C1 segment of cervical spinal cord (tissue), 14 donors: ENCODE results near the gene IL4I1.
"Not testable (repeated sequence)": the region's sequence is repeated elsewhere in the genome, so short reads cannot be mapped to it uniquely, and the experiment has no call there.

ENCODE experiments used
- DNase-seq, 14 donors: peaks; one replicate each; lab custom pipeline; 2025; lab: John Stamatoyannopoulos, UW

The IL4I1 gene

GRCh38 chr19:49896863-49897621 is at the start of gene IL4I1:
IL4I1 (minus strand) TSS chr19:49896887; CDS start chr19:49896160, 727 bp downstream.
- DNase-seq = peak in 4 of 14 donors; percentile 2 to 33 (median 26)

- no peak for DNase-seq
Observed at GRCh38 chr19:49946415-49946814, 49.7 kb upstream of the IL4I1 start.

GRCh38 chr19:49944567-49944966 is 47.9 kb upstream of the IL4I1 start:
- not testable (repeated sequence) for DNase-seq

- DNase-seq = no peak
Observed at GRCh38 chr19:49940482-49940791, 43.8 kb upstream of the IL4I1 start.

GRCh38 chr19:49939721-49940481 is 43.2 kb upstream of the IL4I1 start:
- no peak for DNase-seq

- no peak for DNase-seq
Observed at GRCh38 chr19:49938662-49939061, 42.0 kb upstream of the IL4I1 start.

- DNase-seq = peak; percentile 7 to 79 (median 35)
Observed at GRCh38 chr19:49937750-49938381, 41.2 kb upstream of the IL4I1 start.

- no peak for DNase-seq
Observed at GRCh38 chr19:49936549-49936948, 39.9 kb upstream of the IL4I1 start.

- no peak for DNase-seq
Observed at GRCh38 chr19:49933643-49934042, 37.0 kb upstream of the IL4I1 start.

GRCh38 chr19:49932731-49933131 is 36.0 kb upstream of the IL4I1 start:
- no peak for DNase-seq

GRCh38 chr19:49932041-49932451 is 35.4 kb upstream of the IL4I1 start:
- no peak for DNase-seq

- DNase-seq = no peak
Observed at GRCh38 chr19:49931293-49932040, 34.8 kb upstream of the IL4I1 start.

GRCh38 chr19:49930483-49931011 is 33.9 kb upstream of the IL4I1 start:
- DNase-seq = peak in 1 of 14 donors; percentile 22

GRCh38 chr19:49929611-49930482 is 33.2 kb upstream of the IL4I1 start:
- DNase-seq = peak; percentile 29 to 99 (median 93)

- DNase-seq = peak; percentile 29 to 98 (median 89)
Observed at GRCh38 chr19:49929121-49929610, 32.5 kb upstream of the IL4I1 start, which contains the start of the genes ATF5 and NUP62. ATF5 (plus strand) TSS chr19:49929205; CDS start chr19:49930851, 1,646 bp downstream. NUP62 (minus strand) TSS chr19:49929504; CDS start chr19:49909807, 19,697 bp downstream.

GRCh38 chr19:49927526-49928264 is 31.0 kb upstream of the IL4I1 start:
- no peak for DNase-seq

- no peak for DNase-seq
Observed at GRCh38 chr19:49926515-49926914, 29.8 kb upstream of the IL4I1 start.

- no peak for DNase-seq
Observed at GRCh38 chr19:49925486-49925885, 28.8 kb upstream of the IL4I1 start.

GRCh38 chr19:49924881-49925210 is 28.2 kb upstream of the IL4I1 start:
- not testable (repeated sequence) for DNase-seq
